Fibroblast of skin of right quadriceps (primary cell): Measurements from ENCODE around the gene OR5H2.
"Not testable (repeated sequence)": the region's sequence is repeated elsewhere in the genome, so short reads cannot be mapped to it uniquely, and the experiment has no call there.

Source experiments
- DNase-seq: peaks from one replicate; pipeline ENCODE4 v3.0.0-alpha.2; 2013

Gene OR5H2

GRCh38 chr3:98282205-98282604 is at the start of gene OR5H2:
Gene OR5H2 (plus strand): TSS chr3:98282505. CDS start chr3:98282903, 398 bp downstream.
- no peak for DNase-seq

- DNase-seq: no peak
These were observed 48.8 kb upstream of the OR5H2 start for GRCh38 chr3:98233468-98233867.

DNA sequence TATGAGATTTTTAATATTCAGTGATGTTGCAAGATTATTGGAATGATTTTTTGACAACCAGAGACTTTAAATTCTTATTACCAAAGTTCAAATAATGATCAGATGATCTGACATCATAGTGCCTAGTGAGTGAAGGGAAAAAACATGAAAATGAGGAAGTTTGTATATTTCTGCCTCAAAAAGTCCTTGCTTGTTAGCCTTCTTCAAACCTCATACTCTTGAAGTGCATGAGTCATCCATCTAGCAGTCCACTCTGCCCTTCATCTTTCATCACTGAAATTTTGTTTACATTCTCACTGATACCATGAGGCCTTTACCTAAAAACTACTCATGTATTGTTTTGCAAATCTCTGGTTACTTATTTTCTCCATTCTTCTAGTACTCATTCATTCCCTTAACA is 42.2 kb upstream of the OR5H2 start:
- DNase-seq: no peak

DNA sequence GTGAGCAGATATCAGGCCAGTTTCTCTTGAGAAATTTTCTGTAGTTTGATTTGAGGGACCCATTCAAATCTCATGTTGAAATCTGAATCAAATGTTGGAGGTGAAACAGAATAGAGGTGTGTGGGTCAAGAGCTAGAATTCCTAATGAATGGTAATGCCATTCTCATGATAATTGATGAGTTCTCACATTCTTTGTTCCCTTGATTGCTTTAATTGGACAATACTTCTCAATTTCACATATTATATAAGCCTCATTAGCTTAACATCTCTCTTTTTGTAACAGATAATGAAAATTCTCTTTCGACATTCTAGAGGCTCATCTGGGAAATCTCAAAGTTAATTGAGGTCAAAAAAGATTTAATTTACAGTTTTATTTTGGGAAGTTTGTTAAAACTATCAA is 40.1 kb upstream of the OR5H2 start:
- DNase-seq: no peak

DNA sequence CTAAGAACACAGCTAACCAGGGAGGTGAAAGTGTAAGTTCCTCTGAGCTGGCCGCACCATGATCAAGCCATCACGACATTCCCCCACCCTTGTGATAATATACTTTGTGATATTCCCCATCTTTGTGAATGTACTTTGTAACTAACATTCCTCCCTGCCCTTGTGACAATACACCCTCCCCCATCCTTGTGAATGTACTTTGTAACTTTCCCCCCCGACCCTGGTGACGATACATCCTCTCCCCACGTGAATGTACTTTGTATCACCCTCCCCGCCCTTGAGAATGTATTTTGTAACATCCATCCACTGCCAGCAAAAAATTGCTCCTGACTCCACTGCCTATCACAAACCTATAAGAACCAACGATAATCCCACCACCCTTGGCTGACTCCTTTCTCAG is 38.5 kb upstream of the OR5H2 start:
- no peak for DNase-seq

- DNase-seq: no peak
These were observed 36.2 kb upstream of the OR5H2 start for GRCh38 chr3:98246142-98246541.

DNA sequence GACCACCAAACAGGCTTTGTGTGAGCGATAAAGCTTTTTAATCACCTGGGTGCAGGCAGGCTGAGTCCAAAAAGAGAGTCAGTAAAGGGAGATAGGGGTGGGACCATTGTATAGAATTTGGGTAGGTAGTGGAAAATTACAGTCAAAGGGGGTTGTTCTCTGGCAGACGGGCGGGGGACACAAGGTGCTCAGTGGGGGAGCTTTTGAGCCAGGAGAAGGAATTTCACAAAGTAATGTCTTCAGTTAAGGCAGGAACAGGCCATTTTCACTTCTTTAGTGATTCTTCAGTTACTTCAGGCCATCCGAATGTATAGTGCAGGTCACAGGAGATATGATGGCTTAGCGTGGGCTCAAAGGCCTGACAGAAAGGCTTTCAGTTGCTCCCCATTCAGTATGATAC is 26.3 kb upstream of the OR5H2 start:
- DNase-seq: not testable (repeated sequence)

- DNase-seq: no peak
These were observed 22.6 kb upstream of the OR5H2 start for GRCh38 chr3:98259707-98260106.

DNA sequence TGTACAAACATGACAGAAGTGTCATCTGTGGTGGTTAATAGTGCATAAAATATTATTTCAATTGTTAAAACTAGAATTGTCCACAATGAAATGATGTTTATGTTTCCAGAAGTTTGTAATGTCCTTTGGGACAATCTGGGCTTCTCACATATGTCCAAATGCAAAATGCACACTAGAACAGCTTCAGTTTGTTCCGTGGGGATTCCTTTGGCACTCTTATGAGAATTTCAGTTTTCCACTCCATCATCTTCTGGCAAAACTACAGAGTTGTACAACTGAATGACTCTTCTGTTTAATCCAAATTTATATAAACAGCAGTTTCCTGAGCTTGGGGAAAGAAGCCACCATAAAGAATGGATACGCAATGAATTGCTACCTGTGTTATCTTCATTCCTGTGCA is 20.3 kb upstream of the OR5H2 start:
- no peak for DNase-seq

GRCh38 chr3:98263944-98264343 is 18.4 kb upstream of the OR5H2 start, which contains the start of gene OR5H6:
Gene OR5H6 (plus strand): TSS chr3:98264244. CDS start chr3:98264333, 89 bp downstream.
- no peak for DNase-seq

GRCh38 chr3:98269846-98270245 is 12.5 kb upstream of the OR5H2 start:
- no peak for DNase-seq

- no peak for DNase-seq
These were observed 10.2 kb upstream of the OR5H2 start for GRCh38 chr3:98272126-98272525.

- DNase-seq: no peak
These were observed 7.4 kb upstream of the OR5H2 start for GRCh38 chr3:98274914-98275313.

DNA sequence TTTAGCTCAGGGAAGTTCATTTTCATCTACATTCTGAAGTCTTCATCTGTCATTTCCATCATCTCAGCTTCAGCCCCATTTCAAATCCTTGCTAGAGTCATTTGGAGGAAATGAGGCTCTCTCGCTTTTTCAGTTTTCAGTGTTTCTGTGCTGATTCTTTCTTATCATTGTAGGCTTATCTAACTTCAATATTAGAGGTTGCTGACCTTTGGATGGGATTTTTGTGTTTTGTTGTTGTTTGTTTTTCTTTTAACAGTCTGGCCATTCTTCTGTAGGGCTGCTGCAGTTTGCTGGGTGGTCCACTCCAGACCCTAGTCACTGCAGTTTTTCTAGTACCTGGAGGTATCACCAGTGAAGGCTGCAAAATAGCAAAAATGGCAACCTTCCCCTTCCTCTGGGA is 8.6 kb downstream of the OR5H2 start:
- no peak for DNase-seq

DNA sequence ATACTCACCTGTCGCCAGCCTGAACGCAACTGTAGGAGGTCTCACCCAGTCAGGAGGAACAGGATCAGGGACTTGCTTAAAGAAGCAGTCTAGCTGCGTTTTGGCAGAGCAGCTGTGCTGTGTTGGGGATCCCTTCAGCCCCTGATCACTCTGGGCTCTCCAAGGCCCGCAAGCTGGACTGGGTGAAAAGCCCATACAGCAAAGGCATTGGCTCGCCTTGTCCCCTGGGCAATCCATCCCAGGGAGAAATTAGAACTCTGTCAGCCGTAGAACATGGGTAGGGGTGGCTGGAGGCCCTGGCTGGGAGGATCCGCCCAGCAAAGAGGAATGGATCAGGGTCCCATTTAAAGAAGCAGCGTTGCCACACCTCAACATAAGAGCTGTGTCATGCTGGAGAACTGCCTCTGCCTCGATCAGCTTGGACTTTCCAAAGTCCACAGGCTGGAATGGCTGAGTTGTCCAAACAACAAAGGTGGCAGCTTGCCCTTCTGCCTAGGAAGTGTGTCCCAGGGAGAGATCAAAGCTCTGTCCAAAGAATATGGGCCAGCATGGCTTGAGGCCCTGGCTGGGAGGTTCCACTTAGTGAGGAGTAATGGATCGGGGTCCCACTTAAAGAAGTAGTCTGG is 9.1 kb downstream of the OR5H2 start:
- DNase-seq: no peak

DNA sequence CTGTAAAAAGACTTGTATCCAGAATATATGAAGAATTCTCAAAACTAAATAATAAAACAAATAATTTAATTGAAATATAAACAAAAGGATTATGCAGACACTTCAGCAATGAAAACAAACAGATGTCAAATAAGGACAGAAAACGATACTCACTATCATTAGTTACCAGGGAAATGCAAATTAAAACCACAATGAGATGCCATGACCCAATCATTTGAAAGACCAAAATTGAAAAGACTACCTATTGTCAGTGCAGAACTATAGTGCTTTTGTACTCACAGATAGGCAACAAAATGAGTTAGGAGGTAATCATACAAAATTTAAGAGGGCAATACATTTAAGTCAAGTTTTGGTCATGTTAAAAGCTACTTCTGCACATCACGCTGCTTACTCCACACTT is 39.8 kb downstream of the OR5H2 start:
- DNase-seq: no peak

DNA sequence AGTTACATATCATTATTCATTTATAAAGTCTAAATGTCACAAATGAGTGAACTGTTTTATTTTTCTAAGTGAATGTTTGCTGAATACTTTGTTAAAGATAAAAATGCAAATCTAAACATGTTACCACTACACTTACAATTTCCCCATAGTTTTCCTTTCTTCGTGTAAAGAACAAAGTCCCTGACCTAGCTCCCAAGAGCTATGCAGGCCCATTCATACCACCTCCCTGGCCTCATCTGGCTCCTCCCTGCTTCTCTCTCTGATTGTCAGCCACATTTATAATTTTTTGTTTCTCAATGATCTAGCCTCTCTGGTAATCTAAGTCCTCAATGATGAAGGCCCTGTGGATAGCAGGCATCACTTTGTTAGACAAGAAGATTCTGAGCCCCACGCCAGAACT is 40.4 kb downstream of the OR5H2 start:
- DNase-seq: no peak

DNA sequence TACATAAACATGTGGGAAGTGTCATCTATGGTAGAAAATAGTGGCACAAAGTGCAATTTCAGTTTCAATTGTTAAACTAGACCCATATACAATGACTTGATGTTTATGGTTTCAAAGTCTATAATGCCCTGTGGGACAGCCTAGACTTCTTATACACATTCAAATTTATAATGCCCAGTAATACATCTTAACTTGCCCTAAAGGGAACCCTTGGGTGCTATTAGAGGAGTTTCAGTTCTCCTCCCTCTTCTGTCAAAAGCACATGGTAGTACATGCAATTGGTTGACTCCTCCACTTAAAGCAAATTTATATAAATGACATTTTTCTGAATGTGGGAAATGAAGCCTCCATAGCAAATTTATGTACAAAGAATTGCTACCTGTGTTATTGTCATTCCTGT is 41.1 kb downstream of the OR5H2 start:
- DNase-seq: no peak

DNA sequence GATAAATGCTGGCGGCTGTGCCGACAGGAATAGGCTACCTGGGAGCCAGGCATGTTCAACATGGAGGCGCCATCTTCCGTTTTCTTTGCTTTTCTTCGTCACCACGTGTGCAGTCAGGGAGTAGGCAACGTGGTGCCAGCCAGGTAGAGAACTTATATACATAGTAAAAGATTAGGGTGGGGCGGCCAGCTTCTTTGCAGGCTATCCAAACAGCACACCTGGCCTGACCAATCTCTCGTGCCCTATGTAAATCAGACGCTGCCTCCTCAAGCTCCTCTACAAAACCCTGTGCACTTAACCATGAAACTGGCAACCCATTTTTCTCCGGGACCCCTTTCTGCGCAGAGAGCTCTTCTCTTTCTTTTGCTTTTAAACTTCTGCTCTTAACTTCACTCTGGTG is 42.8 kb downstream of the OR5H2 start:
- DNase-seq: no peak

- DNase-seq: no peak
These were observed 44.0 kb downstream of the OR5H2 start for GRCh38 chr3:98326105-98326893.

- DNase-seq: no peak
These were observed 44.6 kb downstream of the OR5H2 start for GRCh38 chr3:98326945-98327344.

DNA sequence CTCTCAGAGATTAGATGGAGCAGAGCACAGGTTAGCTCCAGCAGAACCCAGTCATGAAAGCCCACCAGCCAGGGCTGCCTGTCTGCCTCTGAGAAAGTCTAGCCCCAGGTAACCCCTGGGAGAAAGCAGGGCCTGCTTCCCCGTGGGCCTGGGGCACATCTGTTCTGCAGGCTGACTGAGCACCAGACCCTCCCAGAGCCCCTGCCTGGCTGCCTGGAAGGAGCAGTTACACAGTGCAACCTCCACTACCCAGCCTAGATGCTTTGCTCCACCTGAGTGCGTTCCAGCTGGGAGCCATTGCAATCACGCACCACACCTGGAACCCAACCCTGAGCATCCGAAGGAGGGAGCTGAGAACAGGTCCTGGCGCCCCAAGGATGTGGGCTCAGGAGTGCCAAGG is 46.6 kb downstream of the OR5H2 start:
- DNase-seq: no peak

DNA sequence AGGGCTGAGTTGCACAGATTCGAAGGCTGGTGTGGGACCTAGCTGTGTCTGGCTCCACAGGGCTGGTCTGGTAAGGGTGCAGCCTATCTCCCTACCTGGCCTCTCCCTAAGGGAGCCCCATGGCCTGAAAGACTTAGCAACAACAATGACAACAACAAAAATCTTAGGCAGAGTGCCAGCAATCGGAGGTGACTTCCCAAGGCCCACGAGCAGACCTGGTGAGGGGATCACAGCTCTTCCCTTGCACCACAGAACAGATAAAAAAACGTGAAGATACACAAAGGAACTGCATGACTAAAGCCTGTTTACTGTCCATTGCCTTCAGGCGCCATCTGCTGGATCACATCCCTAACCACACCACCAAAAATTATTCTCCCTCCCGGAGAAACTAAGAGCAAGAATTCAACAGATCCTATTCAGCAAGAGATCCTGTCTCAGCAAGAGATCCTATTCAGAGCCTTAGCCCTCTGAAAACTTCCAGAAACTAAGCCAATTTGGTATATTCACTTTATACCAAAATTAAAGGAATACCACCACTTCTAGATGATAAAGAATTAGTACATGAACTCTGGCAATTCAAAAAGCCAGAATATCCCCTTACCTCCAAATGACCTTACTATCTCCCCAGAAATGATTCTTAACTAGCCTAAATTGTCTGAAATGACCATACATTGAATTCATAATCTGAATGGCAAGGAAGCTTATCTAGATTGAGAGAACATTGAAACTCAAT is 47.3 kb downstream of the OR5H2 start:
- DNase-seq: peak; percentile 25

GRCh38 chr3:98331329-98331728 is 49.0 kb downstream of the OR5H2 start:
- no peak for DNase-seq
